Measurements from ENCODE around the gene SIPA1L3.
A peak's percentile ranks its signal among the peaks of the same experiment; 100 is the strongest.

Gene SIPA1L3

DNA sequence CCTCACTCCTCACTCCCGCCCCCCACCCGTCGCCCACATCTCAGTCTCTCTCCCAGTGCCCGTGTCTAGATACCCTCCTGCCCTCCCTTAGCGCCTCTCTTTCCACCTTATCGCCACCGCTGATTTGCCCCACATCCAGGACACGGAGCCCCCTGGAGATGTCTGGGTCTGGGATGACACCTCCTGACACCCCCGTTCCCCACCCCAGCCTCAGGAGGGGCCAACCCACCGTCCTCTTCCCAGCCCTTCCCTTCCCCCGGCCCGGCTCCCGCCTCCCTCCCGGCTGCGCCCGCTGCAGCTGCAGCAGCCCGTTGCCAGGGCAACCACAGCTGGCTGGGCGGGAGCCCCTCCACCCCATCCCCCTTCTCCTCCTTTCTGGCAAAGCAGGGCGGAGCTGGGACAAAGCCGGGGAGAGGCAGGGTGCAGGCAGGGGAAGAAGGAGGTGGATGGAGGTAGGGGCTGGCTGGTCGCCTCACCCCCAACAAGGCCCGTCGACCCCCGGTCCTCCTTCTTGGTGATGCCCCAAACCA lies 303.5 kb downstream of the SIPA1L3 start (continued):
- TF ChIP-seq ZNF112 (tag by site-specific recombination; IDR thresholded peaks at IDR 0.05) (0 out of 2 replicates have a peak, but pooled peaks have one; percentile 18), ZNF514 (tag by site-specific recombination; IDR thresholded peaks at IDR 0.05) (no peak), ZNF394 (tag by site-specific recombination; IDR thresholded peaks at IDR 0.05; ENCODE audit: borderline replicate concordance) (no peak), ZNF548 (tag by site-specific recombination; IDR thresholded peaks at IDR 0.05) (peak; percentile 12; the same call in 1 of the 2 replicates), PRDM4 (tag by site-specific recombination; IDR thresholded peaks at IDR 0.05) (no peak), ZBTB20 (tag by site-specific recombination; IDR thresholded peaks at IDR 0.05) (0 out of 2 replicates have a peak, but pooled peaks have one; percentile 23), TRIM28 (IDR thresholded peaks at IDR 0.05; ENCODE audit: borderline replicate concordance, low read length) (no peak), EGR2 (tag by site-specific recombination; IDR thresholded peaks at IDR 0.05; ENCODE audit: low read depth) (peak; percentile 96), ZNF610 (tag by site-specific recombination; IDR thresholded peaks at IDR 0.05; ENCODE audit: borderline replicate concordance) (no peak), ZBTB8A (tag by site-specific recombination; IDR thresholded peaks at IDR 0.05) (peak; percentile 60), ZNF214 (tag by site-specific recombination; IDR thresholded peaks at IDR 0.05; ENCODE audit: borderline replicate concordance) (no peak), SCRT2 (tag by site-specific recombination; IDR thresholded peaks at IDR 0.05) (no peak), KLF1 (tag by site-specific recombination; IDR thresholded peaks at IDR 0.05) (peak; percentile 82; the same call in 1 of the 2 replicates), ZNF391 (tag by site-specific recombination; IDR thresholded peaks at IDR 0.05; ENCODE audit: borderline replicate concordance, low read depth) (no peak), ZNF473 (tag by site-specific recombination; IDR thresholded peaks at IDR 0.05) (no peak), ZNF561 (tag by site-specific recombination; IDR thresholded peaks at IDR 0.05; ENCODE audit: borderline replicate concordance) (peak; percentile 39; the same call in 1 of the 2 replicates), ZNF433 (tag by site-specific recombination; IDR thresholded peaks at IDR 0.05; ENCODE audit: low read depth) (no peak), MZF1 (tag by site-specific recombination; IDR thresholded peaks at IDR 0.05; ENCODE audit: borderline replicate concordance) (no peak), TSHZ1 (tag by site-specific recombination; IDR thresholded peaks at IDR 0.05; ENCODE audit: borderline replicate concordance) (no peak), ZFP69B (tag by site-specific recombination; IDR thresholded peaks at IDR 0.05) (no peak), ZNF791 (tag by site-specific recombination; IDR thresholded peaks at IDR 0.05) (no peak; the same call in 1 of the 2 replicates), ZNF639 (tag by site-specific recombination; IDR thresholded peaks at IDR 0.05) (no peak), ZNF830 (tag by site-specific recombination; IDR thresholded peaks at IDR 0.05; ENCODE audit: low read depth) (no peak), ZNF184 (tag by site-specific recombination; IDR thresholded peaks at IDR 0.05) (no peak), ZNF645 (tag by site-specific recombination; IDR thresholded peaks at IDR 0.05) (no peak), KLF16 (tag by site-specific recombination; IDR thresholded peaks at IDR 0.05) (peak; percentile 11; the same call in 1 of the 2 replicates)
- TF ChIP-seq, protein P1, sequence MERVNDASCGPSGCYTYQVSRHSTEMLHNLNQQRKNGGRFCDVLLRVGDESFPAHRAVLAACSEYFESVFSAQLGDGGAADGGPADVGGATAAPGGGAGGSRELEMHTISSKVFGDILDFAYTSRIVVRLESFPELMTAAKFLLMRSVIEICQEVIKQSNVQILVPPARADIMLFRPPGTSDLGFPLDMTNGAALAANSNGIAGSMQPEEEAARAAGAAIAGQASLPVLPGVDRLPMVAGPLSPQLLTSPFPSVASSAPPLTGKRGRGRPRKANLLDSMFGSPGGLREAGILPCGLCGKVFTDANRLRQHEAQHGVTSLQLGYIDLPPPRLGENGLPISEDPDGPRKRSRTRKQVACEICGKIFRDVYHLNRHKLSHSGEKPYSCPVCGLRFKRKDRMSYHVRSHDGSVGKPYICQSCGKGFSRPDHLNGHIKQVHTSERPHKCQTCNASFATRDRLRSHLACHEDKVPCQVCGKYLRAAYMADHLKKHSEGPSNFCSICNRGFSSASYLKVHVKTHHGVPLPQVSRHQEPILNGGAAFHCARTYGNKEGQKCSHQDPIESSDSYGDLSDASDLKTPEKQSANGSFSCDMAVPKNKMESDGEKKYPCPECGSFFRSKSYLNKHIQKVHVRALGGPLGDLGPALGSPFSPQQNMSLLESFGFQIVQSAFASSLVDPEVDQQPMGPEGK (tag by site-specific recombination; IDR thresholded peaks at IDR 0.05) = peak; percentile 65
- TF ChIP-seq, protein P2, sequence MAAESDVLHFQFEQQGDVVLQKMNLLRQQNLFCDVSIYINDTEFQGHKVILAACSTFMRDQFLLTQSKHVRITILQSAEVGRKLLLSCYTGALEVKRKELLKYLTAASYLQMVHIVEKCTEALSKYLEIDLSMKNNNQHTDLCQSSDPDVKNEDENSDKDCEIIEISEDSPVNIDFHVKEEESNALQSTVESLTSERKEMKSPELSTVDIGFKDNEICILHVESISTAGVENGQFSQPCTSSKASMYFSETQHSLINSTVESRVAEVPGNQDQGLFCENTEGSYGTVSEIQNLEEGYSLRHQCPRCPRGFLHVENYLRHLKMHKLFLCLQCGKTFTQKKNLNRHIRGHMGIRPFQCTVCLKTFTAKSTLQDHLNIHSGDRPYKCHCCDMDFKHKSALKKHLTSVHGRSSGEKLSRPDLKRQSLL (tag by site-specific recombination; IDR thresholded peaks at IDR 0.05) = no peak
